ENCODE results near the gene PCNX2.
"Not testable (repeated sequence)": the region's sequence is repeated elsewhere in the genome, so short reads cannot be mapped to it uniquely, and the experiment has no call there.

Gene PCNX2

GRCh38 chr1:233107130-233107660, 188.3 kb downstream of the PCNX2 start:
- DNase-seq (ENCODE audit: low spot score) = no peak

GRCh38 chr1:233105225-233105624, 190.3 kb downstream of the PCNX2 start:
- DNase-seq (ENCODE audit: low spot score) = no peak

GRCh38 chr1:233102341-233102740, 193.2 kb downstream of the PCNX2 start:
- no peak for DNase-seq (ENCODE audit: low spot score)

GRCh38 chr1:233097959-233098580, 197.5 kb downstream of the PCNX2 start:
- DNase-seq (ENCODE audit: low spot score) = no peak

- no peak for DNase-seq (ENCODE audit: low spot score)
Measured at GRCh38 chr1:233097546-233097945, 198.0 kb downstream of the PCNX2 start.

- DNase-seq (ENCODE audit: low spot score) = no peak
Measured at GRCh38 chr1:233094691-233095090, 200.8 kb downstream of the PCNX2 start.

- no peak for DNase-seq (ENCODE audit: low spot score)
Measured at GRCh38 chr1:233094269-233094668, 201.3 kb downstream of the PCNX2 start.

GRCh38 chr1:233090746-233091494, 204.6 kb downstream of the PCNX2 start:
- no peak for DNase-seq (ENCODE audit: low spot score)

GRCh38 chr1:233089251-233089650, 206.3 kb downstream of the PCNX2 start:
- no peak for DNase-seq (ENCODE audit: low spot score)

- DNase-seq (ENCODE audit: low spot score) = no peak
Measured at GRCh38 chr1:233088613-233089012, 206.9 kb downstream of the PCNX2 start.

GRCh38 chr1:233086961-233087881, 208.3 kb downstream of the PCNX2 start:
- DNase-seq (ENCODE audit: low spot score) = no peak

- DNase-seq (ENCODE audit: low spot score) = no peak
Measured at GRCh38 chr1:233085566-233085965, 210.0 kb downstream of the PCNX2 start.

GRCh38 chr1:233082778-233083550, 212.6 kb downstream of the PCNX2 start:
- DNase-seq (ENCODE audit: low spot score) = no peak

- no peak for DNase-seq (ENCODE audit: low spot score)
Measured at GRCh38 chr1:233081735-233082134, 213.8 kb downstream of the PCNX2 start.

- not testable (repeated sequence) for DNase-seq (ENCODE audit: low spot score)
Measured at GRCh38 chr1:233080827-233081226, 214.7 kb downstream of the PCNX2 start.

- no peak for DNase-seq (ENCODE audit: low spot score)
Measured at GRCh38 chr1:233080286-233080685, 215.2 kb downstream of the PCNX2 start.

GRCh38 chr1:233079574-233079973, 216.0 kb downstream of the PCNX2 start:
- no peak for DNase-seq (ENCODE audit: low spot score)

- no peak for DNase-seq (ENCODE audit: low spot score)
Measured at GRCh38 chr1:233078396-233078795, 217.1 kb downstream of the PCNX2 start.

GRCh38 chr1:233075915-233076295, 219.6 kb downstream of the PCNX2 start:
- DNase-seq (ENCODE audit: low spot score) = no peak

GRCh38 chr1:233066087-233066486, 229.4 kb downstream of the PCNX2 start:
- DNase-seq (ENCODE audit: low spot score) = no peak

GRCh38 chr1:233065685-233066084, 229.8 kb downstream of the PCNX2 start:
- no peak for DNase-seq (ENCODE audit: low spot score)

- DNase-seq (ENCODE audit: low spot score) = no peak
Measured at GRCh38 chr1:233064988-233065387, 230.5 kb downstream of the PCNX2 start.

Measured in kidney capillary endothelial cell (primary cell).